Suprapubic skin (tissue), 4 donors: Measurements from ENCODE around the gene CTNNA3. TPM values are rescaled to one million over a fixed set of nuclear protein-coding genes. Genes with fewer than 3 reads are reported as not detected.

Source experiments
- DNase-seq, 2 donors: peaks; one replicate each; pipeline ENCODE4 v3.0.0-alpha.2; 2019; ENCODE audit warnings: low spot score in 2 of 2
- H3K27ac ChIP-seq: fragments of 200-600 bp; sonication (generic); one replicate; pipeline ENCODE4 v1.5.1; 2019
- H3K27me3 ChIP-seq: fragments of 200-600 bp; sonication (generic); one replicate; pipeline ENCODE4 v1.5.1; 2019
- H3K36me3 ChIP-seq: fragments of 200-600 bp; sonication (generic); one replicate; pipeline ENCODE4 v1.5.1; 2019
- H3K4me1 ChIP-seq: fragments of 200-600 bp; sonication (generic); one replicate; pipeline ENCODE4 v1.5.1; 2019
- H3K4me3 ChIP-seq: fragments of 200-600 bp; sonication (generic); one replicate; pipeline ENCODE4 v1.5.1; 2019; ENCODE audit warnings: mild to moderate bottlenecking
- H3K9me3 ChIP-seq: fragments of 200-600 bp; sonication (generic); one replicate; pipeline ENCODE4 v1.5.1; 2019
- CTCF ChIP-seq, 2 donors: fragments of 200-600 bp in 1 of 2; fragments of 450-650 bp in 1 of 2; sonication (generic) in 1 of 2; IDR thresholded peaks; one replicate each; pipeline ENCODE4 v1.5.1; 2016 to 2019; ENCODE audit warnings: antibody characterized with exemption in 2 of 2, mild to moderate bottlenecking in 1 of 2, moderate library complexity in 1 of 2
- EP300 ChIP-seq: sonication (generic); formaldehyde crosslinking; IDR thresholded peaks from one replicate; pipeline ENCODE4 v1.6.1; 2017; ENCODE audit warnings: antibody characterized with exemption
- POLR2A ChIP-seq, 2 donors: fragments of 450-650 bp; IDR thresholded peaks; one replicate each; pipeline ENCODE4 v1.6.1; 2017; ENCODE audit warnings: antibody characterized with exemption in 2 of 2, mild to moderate bottlenecking in 2 of 2, moderate library complexity in 2 of 2
- POLR2AphosphoS5 ChIP-seq, 3 donors: sonication (generic); formaldehyde crosslinking; IDR thresholded peaks; one replicate each; pipeline ENCODE4 v1.6.1; 2017; ENCODE audit warnings: antibody characterized with exemption in 3 of 3
- WGBS: methylation state at CpG from one replicate; pipeline ENCODE4 v1.1.5; 2018; 5-methylcytosine and 5-hydroxymethylcytosine counted together
- total RNA-seq, 4 donors: library from RNA; depleted of rRNA; stranded (reverse); fragments of >200 nt; gene quantifications; one replicate each; pipeline ENCODE4 v1.1.0, GENCODE V29; 2016

CTNNA3 gene
- total RNA-seq, 4 donors from 2014 or later, result 0.08 to 0.29 (median 0.21) TPM

GRCh38 chr10:66698069-66698468 lies 997.9 kb downstream of the CTNNA3 start:
- Histone ChIP-seq H3K4me3 (no peak overlapping the region), H3K36me3 (no peaks in the 10 kb centered on the region), H3K4me1 (no peaks in the 10 kb centered on the region), H3K27me3 (no peaks in the 10 kb centered on the region), H3K27ac (no peak overlapping the region), H3K9me3 (no peaks in the 10 kb centered on the region)
- no peak for DNase-seq
- 91% methylated on average over 1 of the region's 1 CpG for WGBS
- no peak for TF ChIP-seq EP300
- no peak for TF ChIP-seq CTCF (IDR thresholded peaks at IDR 0.05)
- TF ChIP-seq POLR2A (IDR thresholded peaks at IDR 0.05), result no peak
- TF ChIP-seq POLR2AphosphoS5 (IDR thresholded peaks at IDR 0.05), result no peak

- DNase-seq, result no peak
- H3K27ac ChIP-seq, result no peak overlapping the region
- no peaks in the 10 kb centered on the region for H3K9me3 ChIP-seq
- no peaks in the 10 kb centered on the region for H3K4me1 ChIP-seq
- no peak overlapping the region for H3K4me3 ChIP-seq
- H3K36me3 ChIP-seq, result no peaks in the 10 kb centered on the region
- no peaks in the 10 kb centered on the region for H3K27me3 ChIP-seq
- WGBS, result 52% methylated on average over 1 of the region's 1 CpG
- TF ChIP-seq CTCF (IDR thresholded peaks at IDR 0.05) (no peak), EP300 (no peak), POLR2A (IDR thresholded peaks at IDR 0.05) (no peak), POLR2AphosphoS5 (IDR thresholded peaks at IDR 0.05) (no peak)
These were observed 1000.9 kb downstream of the CTNNA3 start for GRCh38 chr10:66695046-66695445.

- no peaks in the 10 kb centered on the region for H3K36me3 ChIP-seq
- 53% methylated on average over 3 of the region's 3 CpGs for WGBS
- TF ChIP-seq CTCF (IDR thresholded peaks at IDR 0.05) (no peak), POLR2A (IDR thresholded peaks at IDR 0.05) (no peak), POLR2AphosphoS5 (IDR thresholded peaks at IDR 0.05) (no peak), EP300 (no peak)
These were observed 1011.4 kb downstream of the CTNNA3 start for GRCh38 chr10:66684581-66684980.

GRCh38 chr10:66680886-66681285 lies 1015.1 kb downstream of the CTNNA3 start:
- Histone ChIP-seq H3K36me3 (no peaks in the 10 kb centered on the region), H3K9me3 (no peaks in the 10 kb centered on the region), H3K27ac (no peak overlapping the region), H3K4me1 (no peaks in the 10 kb centered on the region), H3K27me3 (no peaks in the 10 kb centered on the region), H3K4me3 (no peak overlapping the region)
- 78% methylated on average over 1 of the region's 1 CpG for WGBS
- TF ChIP-seq POLR2A (IDR thresholded peaks at IDR 0.05), result no peak
- TF ChIP-seq POLR2AphosphoS5 (IDR thresholded peaks at IDR 0.05), result no peak
- TF ChIP-seq EP300, result no peak
- DNase-seq, result no peak

More at GRCh38 chr10:66684581-66684980, 1011.4 kb downstream of the CTNNA3 start:
- Histone ChIP-seq H3K27ac (no peak overlapping the region), H3K27me3 (no peaks in the 10 kb centered on the region), H3K4me3 (no peak overlapping the region), H3K4me1 (no peaks in the 10 kb centered on the region), H3K9me3 (no peaks in the 10 kb centered on the region)
- DNase-seq, result no peak

- WGBS, result 83% methylated on average over 3 of the region's 3 CpGs
- Histone ChIP-seq H3K9me3 (no peaks in the 10 kb centered on the region), H3K4me1 (no peaks in the 10 kb centered on the region), H3K27me3 (no peaks in the 10 kb centered on the region), H3K4me3 (no peak overlapping the region), H3K36me3 (no peaks in the 10 kb centered on the region), H3K27ac (no peak overlapping the region)
- no peak for DNase-seq
- TF ChIP-seq POLR2AphosphoS5 (IDR thresholded peaks at IDR 0.05) (no peak), CTCF (IDR thresholded peaks at IDR 0.05) (no peak), POLR2A (IDR thresholded peaks at IDR 0.05) (no peak)
These were observed 1017.5 kb downstream of the CTNNA3 start for GRCh38 chr10:66678521-66678920.

- DNase-seq, result no peak
- H3K36me3 ChIP-seq, result no peaks in the 10 kb centered on the region
- H3K27me3 ChIP-seq, result no peaks in the 10 kb centered on the region
- H3K4me3 ChIP-seq, result no peak overlapping the region
- no peak overlapping the region for H3K27ac ChIP-seq
- 89% methylated on average over 2 of the region's 2 CpGs for WGBS
- no peaks in the 10 kb centered on the region for H3K9me3 ChIP-seq
- no peak for TF ChIP-seq POLR2A (IDR thresholded peaks at IDR 0.05)
- TF ChIP-seq EP300, result no peak
- TF ChIP-seq POLR2AphosphoS5 (IDR thresholded peaks at IDR 0.05), result no peak
- TF ChIP-seq CTCF (IDR thresholded peaks at IDR 0.05), result no peak
- no peaks in the 10 kb centered on the region for H3K4me1 ChIP-seq
These were observed 1022.9 kb downstream of the CTNNA3 start for GRCh38 chr10:66673071-66673470.
